Activated T-helper 1 cell treated with anti-CD3 and anti-CD28 coated beads, Interleukin-12 subunit alpha, Interleukin-12 subunit beta, Interleukin-2, Interleukin-4 antibody, amounts not matched to agents 30 ng/mL and 10 ng/mL and 1 ng/mL, durations not matched to agents 14 hours and 24 hours and 36 hours (primary cell): Measurements from ENCODE around the gene IL9R. TPM values are rescaled to one million over a fixed set of nuclear protein-coding genes. Genes with fewer than 3 reads are reported as not detected.

Experiments
- DNase-seq: peaks from one replicate; pipeline ENCODE4 v3.0.0; 2021; ENCODE audit warnings: low spot score
- H3K27ac Mint-ChIP-seq: one replicate; pipeline ENCODE4 v1.8.0; 2021; ENCODE audit warnings: mild to moderate bottlenecking, mixed read lengths
- H3K27me3 Mint-ChIP-seq: one replicate; pipeline ENCODE4 v1.8.0; 2022; ENCODE audit warnings: mild to moderate bottlenecking, moderate library complexity, mixed read lengths; ENCODE audit not compliant: insufficient read depth
- H3K36me3 Mint-ChIP-seq: one replicate; pipeline ENCODE4 v1.8.0; 2021; ENCODE audit warnings: low read depth, mixed read lengths
- H3K4me1 Mint-ChIP-seq: one replicate; pipeline ENCODE4 v1.8.0; 2021; ENCODE audit warnings: low read depth, mixed read lengths
- H3K4me3 Mint-ChIP-seq: one replicate; pipeline ENCODE4 v1.8.0; 2021; ENCODE audit warnings: mild to moderate bottlenecking, moderate library complexity, mixed read lengths
- H3K9me3 Mint-ChIP-seq: one replicate; pipeline ENCODE4 v1.8.0; 2021; ENCODE audit warnings: mixed read lengths
- intact Hi-C: fragments of 100-400 bp; cut with micrococcal nuclease; formaldehyde crosslinking; loops from one replicate; pipeline ENCODE4 v1.15.1; 2024
- total RNA-seq: library from RNA; stranded (reverse); gene quantifications from 2 replicates; pipeline ENCODE4 v1.2.3, GENCODE V29; 2022

Gene IL9R, protein sequence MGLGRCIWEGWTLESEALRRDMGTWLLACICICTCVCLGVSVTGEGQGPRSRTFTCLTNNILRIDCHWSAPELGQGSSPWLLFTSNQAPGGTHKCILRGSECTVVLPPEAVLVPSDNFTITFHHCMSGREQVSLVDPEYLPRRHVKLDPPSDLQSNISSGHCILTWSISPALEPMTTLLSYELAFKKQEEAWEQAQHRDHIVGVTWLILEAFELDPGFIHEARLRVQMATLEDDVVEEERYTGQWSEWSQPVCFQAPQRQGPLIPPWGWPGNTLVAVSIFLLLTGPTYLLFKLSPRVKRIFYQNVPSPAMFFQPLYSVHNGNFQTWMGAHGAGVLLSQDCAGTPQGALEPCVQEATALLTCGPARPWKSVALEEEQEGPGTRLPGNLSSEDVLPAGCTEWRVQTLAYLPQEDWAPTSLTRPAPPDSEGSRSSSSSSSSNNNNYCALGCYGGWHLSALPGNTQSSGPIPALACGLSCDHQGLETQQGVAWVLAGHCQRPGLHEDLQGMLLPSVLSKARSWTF
- total RNA-seq = 5.3 and 7.8 TPM in 2 replicates

DNA sequence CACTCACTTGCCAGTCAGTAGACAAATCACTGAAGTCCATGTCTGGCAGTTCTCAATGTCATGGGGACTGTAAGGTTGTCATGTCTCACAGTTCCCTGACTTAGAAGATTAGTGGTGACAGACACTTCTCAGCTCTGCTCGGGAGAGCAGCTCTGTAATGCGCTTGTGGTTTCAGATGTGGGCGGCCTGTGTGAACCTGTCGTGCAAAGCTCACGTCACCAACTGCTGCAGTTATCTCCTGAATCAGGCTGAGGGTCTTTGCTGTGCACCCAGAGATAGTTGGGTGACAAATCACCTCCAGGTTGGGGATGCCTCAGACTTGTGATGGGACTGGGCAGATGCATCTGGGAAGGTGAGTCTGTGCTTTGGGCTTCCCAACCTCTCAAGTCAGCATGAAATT, at the start of gene IL9R:
Gene IL9R (plus strand): TSS at position 261 of the 400 bp plus-strand sequence. CDS start 64 bp downstream, at position 325.
- Mint-ChIP-seq H3K27me3 (peaks cover 1% of the 10 kb centered on the region), H3K36me3 (no peaks in the 10 kb centered on the region), H3K27ac (peak within 1 kb of the TSS; percentile 84), H3K4me3 (peak within 1 kb of the TSS; percentile 77), H3K4me1 (peaks cover 65% of the 10 kb centered on the region), H3K9me3 (no peaks in the 10 kb centered on the region)
- peak; percentile 55 for DNase-seq
- intact Hi-C loops = no loop called here

DNA sequence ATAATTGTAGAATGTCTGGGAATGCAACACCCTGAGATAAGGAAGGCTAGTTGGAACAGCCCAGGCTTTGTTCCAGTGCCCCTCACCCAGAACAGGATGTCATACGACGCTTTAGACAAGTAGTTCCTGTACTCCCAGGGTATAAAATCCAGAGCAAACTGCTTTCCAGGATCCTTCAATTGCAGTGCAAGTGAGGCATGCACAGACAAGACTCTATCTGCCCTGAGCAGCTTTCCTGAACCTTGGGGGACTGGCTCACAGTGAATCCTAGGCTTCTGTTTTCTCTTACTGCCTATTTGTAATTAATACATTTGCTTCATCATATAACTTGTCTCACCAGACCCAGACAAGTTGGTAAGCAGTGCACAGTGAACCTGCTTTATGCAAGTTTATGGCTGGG, 48.4 kb upstream of the IL9R start:
- H3K4me1 Mint-ChIP-seq = no peaks in the 10 kb centered on the region
- H3K36me3 Mint-ChIP-seq = peaks cover 8% of the 10 kb centered on the region
- H3K27me3 Mint-ChIP-seq = no peaks in the 10 kb centered on the region
- intact Hi-C loops = no loop called here
- DNase-seq = no peak
- H3K27ac Mint-ChIP-seq = no peak overlapping the region
- H3K4me3 Mint-ChIP-seq = no peak overlapping the region
- no peaks in the 10 kb centered on the region for H3K9me3 Mint-ChIP-seq

DNA sequence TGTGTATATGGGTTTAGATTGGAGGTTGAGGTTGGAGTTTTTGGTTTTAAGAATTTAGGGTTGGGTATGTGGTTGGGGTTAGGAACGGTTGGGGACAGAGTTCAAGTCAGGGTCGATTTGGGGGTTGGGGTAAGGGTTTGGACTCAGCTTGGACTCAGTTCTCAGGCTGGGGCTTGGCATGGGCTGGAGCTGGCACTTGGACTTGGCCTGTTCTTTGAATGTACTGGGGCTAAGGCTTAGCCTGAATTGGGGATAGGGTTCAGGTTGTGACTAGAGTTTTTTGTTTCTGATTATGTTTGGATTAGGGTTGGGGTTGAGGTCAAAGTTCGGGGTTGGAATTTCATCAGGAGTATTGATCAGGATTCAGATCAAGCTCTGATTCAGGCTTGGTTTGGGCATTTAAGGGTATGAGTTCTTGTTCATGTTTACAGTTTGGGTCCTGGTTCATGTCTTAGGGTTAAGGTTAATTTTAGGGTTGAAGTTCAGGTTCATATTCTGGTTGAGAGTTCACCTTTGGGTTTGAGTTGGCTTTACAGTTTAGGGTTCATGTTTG, 46.2 kb upstream of the IL9R start:
- no peak for DNase-seq
- Mint-ChIP-seq H3K27me3 (peaks cover 2% of the 10 kb centered on the region), H3K27ac (no peak overlapping the region), H3K9me3 (no peaks in the 10 kb centered on the region), H3K36me3 (no peaks in the 10 kb centered on the region), H3K4me3 (no peak overlapping the region), H3K4me1 (no peaks in the 10 kb centered on the region)
- intact Hi-C loops = no loop called here

DNA sequence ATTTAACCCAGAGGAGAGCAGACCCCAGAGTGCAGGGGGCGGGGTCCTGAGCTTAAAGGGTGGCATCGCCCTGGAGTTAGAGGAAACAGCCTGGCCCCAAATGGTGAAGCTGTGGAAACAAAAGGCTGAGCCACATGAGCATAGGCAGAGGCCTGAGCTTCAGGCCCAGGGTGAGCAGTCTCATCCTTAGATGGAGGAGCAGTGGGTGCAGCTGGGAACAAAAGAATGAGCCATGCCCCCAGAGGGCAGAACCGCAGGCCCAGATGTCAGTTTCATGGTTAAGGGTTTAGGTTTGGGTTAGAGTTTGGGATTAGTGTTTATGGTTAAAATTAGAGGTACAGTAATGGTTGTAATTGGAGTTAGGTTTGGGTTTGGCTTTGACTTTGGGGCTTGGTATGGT, 44.4 kb upstream of the IL9R start:
- Mint-ChIP-seq H3K27ac (no peak overlapping the region), H3K27me3 (peaks cover 2% of the 10 kb centered on the region), H3K36me3 (no peaks in the 10 kb centered on the region), H3K9me3 (no peaks in the 10 kb centered on the region), H3K4me3 (no peak overlapping the region), H3K4me1 (no peaks in the 10 kb centered on the region)
- DNase-seq = no peak
- intact Hi-C loops = no loop called here

GRCh38 chrX:155954793-155955192, 42.7 kb upstream of the IL9R start:
- Mint-ChIP-seq H3K27ac (no peak overlapping the region), H3K9me3 (no peaks in the 10 kb centered on the region), H3K27me3 (peaks cover 2% of the 10 kb centered on the region), H3K4me3 (no peak overlapping the region), H3K36me3 (no peaks in the 10 kb centered on the region), H3K4me1 (no peaks in the 10 kb centered on the region)
- intact Hi-C loops = no loop called here
- DNase-seq = no peak

GRCh38 chrX:155956099-155956498, 41.4 kb upstream of the IL9R start:
- no peaks in the 10 kb centered on the region for H3K4me1 Mint-ChIP-seq
- H3K27ac Mint-ChIP-seq = no peak overlapping the region
- DNase-seq = no peak
- H3K27me3 Mint-ChIP-seq = peaks cover 2% of the 10 kb centered on the region
- intact Hi-C loops = no loop called here
- no peak overlapping the region for H3K4me3 Mint-ChIP-seq
- H3K36me3 Mint-ChIP-seq = no peaks in the 10 kb centered on the region
- H3K9me3 Mint-ChIP-seq = no peaks in the 10 kb centered on the region

DNA sequence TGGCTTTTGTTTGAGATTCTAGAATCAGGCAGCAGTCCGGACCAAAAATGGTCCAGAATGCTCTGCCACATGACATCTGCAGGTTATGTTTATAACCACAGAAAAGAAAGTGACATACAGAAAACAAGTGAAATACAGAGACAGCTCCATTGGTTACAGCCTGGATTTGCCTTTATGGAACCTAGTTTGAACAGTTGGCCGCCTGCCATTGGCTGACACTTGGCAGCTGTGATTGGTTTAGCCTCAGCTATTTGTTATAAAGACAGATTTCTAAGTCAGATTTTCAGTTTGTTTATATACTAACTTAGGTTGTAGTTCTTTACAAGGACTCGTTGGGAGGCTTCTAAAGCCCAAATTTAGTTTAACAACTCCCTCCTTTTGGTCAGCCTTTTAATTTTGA, 40.8 kb upstream of the IL9R start:
- Mint-ChIP-seq H3K36me3 (no peaks in the 10 kb centered on the region), H3K4me3 (no peak overlapping the region), H3K27ac (no peak overlapping the region), H3K9me3 (no peaks in the 10 kb centered on the region), H3K4me1 (no peaks in the 10 kb centered on the region), H3K27me3 (peaks cover 2% of the 10 kb centered on the region)
- intact Hi-C loops = no loop called here
- DNase-seq = no peak

DNA sequence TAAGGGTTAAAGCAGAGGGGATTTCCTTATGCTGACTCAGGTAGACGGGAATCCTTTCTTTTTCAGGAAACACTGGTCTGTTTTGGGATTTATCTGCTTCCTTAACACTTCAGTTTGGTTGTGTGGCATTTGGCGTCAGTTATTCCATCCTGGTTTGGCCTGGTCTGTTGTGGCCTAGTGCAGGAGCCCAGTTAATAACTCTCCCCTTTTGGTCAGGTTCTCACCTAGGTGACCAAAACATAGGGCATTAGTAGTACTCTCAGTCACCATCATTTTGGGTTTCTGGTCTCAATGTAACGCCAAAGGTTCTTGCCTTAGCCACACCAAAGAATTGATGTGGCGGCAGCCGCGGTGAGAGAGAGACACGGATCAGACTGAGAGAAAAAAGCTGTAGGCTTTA, 39.7 kb upstream of the IL9R start:
- DNase-seq = no peak
- no peaks in the 10 kb centered on the region for H3K36me3 Mint-ChIP-seq
- intact Hi-C loops = no loop called here
- H3K4me1 Mint-ChIP-seq = no peaks in the 10 kb centered on the region
- no peaks in the 10 kb centered on the region for H3K9me3 Mint-ChIP-seq
- H3K27ac Mint-ChIP-seq = no peak overlapping the region
- no peak overlapping the region for H3K4me3 Mint-ChIP-seq
- H3K27me3 Mint-ChIP-seq = peaks cover 2% of the 10 kb centered on the region

- peaks cover 6% of the 10 kb centered on the region for H3K9me3 Mint-ChIP-seq
- no peaks in the 10 kb centered on the region for H3K4me1 Mint-ChIP-seq
- DNase-seq = no peak
- intact Hi-C loops = no loop called here
- H3K27me3 Mint-ChIP-seq = peaks cover 4% of the 10 kb centered on the region
- no peak overlapping the region for H3K4me3 Mint-ChIP-seq
- no peaks in the 10 kb centered on the region for H3K36me3 Mint-ChIP-seq
- H3K27ac Mint-ChIP-seq = no peak overlapping the region
These were observed 38.4 kb upstream of the IL9R start for GRCh38 chrX:155959018-155959587.

- Mint-ChIP-seq H3K9me3 (peaks cover 12% of the 10 kb centered on the region), H3K27ac (no peak overlapping the region), H3K36me3 (no peaks in the 10 kb centered on the region), H3K27me3 (peaks cover 3% of the 10 kb centered on the region), H3K4me3 (no peak overlapping the region), H3K4me1 (peaks cover 6% of the 10 kb centered on the region)
- DNase-seq = no peak
- intact Hi-C loops = no loop called here
These were observed 34.6 kb upstream of the IL9R start for GRCh38 chrX:155962906-155963305.

GRCh38 chrX:155966876-155967275, 30.6 kb upstream of the IL9R start:
- Mint-ChIP-seq H3K4me1 (peaks cover 17% of the 10 kb centered on the region), H3K27ac (no peak overlapping the region), H3K36me3 (peaks cover 1% of the 10 kb centered on the region), H3K4me3 (no peak overlapping the region), H3K27me3 (peaks cover 3% of the 10 kb centered on the region), H3K9me3 (peaks cover 28% of the 10 kb centered on the region)
- intact Hi-C loops = no loop called here
- DNase-seq = peak; percentile 12

DNA sequence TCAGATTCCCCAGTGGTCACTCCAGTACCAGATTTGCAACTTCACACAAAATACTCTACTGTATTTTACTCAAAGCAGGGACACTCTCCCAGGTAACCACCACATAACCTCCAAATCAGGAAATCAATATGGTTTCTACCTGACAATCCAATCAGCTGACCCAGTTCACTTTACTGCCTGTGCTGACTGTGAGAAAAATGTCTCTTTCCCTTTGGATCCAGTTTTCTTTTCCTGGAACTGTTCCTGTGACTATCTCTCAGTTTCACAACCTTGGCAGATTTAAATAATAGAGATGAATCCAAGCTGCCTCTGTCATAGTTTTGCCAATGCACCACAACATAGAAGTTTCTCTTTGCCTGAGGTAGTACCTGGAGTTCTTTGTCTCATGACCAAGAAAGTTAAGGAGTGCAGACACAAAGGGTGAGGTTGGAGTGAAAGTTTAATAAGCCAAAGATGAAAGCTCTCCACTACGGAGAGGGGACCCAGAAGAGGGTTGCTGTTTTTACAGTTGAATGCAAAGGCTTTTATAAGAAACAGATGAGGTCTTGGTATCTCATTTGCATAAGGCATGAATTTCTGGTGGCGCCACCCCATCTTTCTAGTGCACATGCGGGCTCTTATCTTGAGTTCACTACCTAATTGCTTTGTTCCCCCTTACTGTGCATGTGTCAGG, 29.7 kb upstream of the IL9R start:
- Mint-ChIP-seq H3K4me3 (peak overlapping the region; percentile 4), H3K36me3 (peaks cover 1% of the 10 kb centered on the region), H3K4me1 (peaks cover 17% of the 10 kb centered on the region), H3K27ac (no peak overlapping the region), H3K9me3 (peaks cover 28% of the 10 kb centered on the region), H3K27me3 (peaks cover 3% of the 10 kb centered on the region)
- DNase-seq = no peak
- intact Hi-C loops = no loop called here

- no peak for DNase-seq
- intact Hi-C loops = no loop called here
- peaks cover 17% of the 10 kb centered on the region for H3K4me1 Mint-ChIP-seq
- H3K27me3 Mint-ChIP-seq = peaks cover 3% of the 10 kb centered on the region
- H3K4me3 Mint-ChIP-seq = no peak overlapping the region
- H3K27ac Mint-ChIP-seq = no peak overlapping the region
- H3K36me3 Mint-ChIP-seq = peaks cover 1% of the 10 kb centered on the region
- peaks cover 28% of the 10 kb centered on the region for H3K9me3 Mint-ChIP-seq
These were observed 29.2 kb upstream of the IL9R start for GRCh38 chrX:155968326-155968661.
